Small intestine (tissue), 7 donors: ENCODE data around the gene ASTN1. TPM values are rescaled to one million over a fixed set of nuclear protein-coding genes. Genes with fewer than 3 reads are reported as not detected.

ENCODE experiments used
- DNase-seq, 2 donors: peaks; one replicate each; pipeline versions ENCODE4 v3.0.0 to v3.0.0-alpha.2; 2013
- FAIRE-seq: peaks from 2 replicates; lab custom pipeline; 2012; peaks lifted over from hg19 to GRCh38; lab: Jason Lieb, UNC
- H3K27ac ChIP-seq, 3 donors: one replicate each; pipeline ENCODE4 v1.5.1; 2013; ENCODE audit warnings: low read length in 2 of 3, mild to moderate bottlenecking in 2 of 3, control low read depth in 1 of 3, inconsistent platforms in 1 of 3, low read depth in 1 of 3, moderate library complexity in 1 of 3
- H3K27me3 ChIP-seq, 3 donors: one replicate each; pipeline ENCODE4 v1.6.1; 2013; ENCODE audit warnings: low read length in 3 of 3, inconsistent platforms in 1 of 3; ENCODE audit not compliant: control insufficient read depth in 3 of 3, insufficient read depth in 3 of 3
- H3K36me3 ChIP-seq, 3 donors: one replicate each; pipeline ENCODE4 v1.6.1; 2013; ENCODE audit warnings: low read length in 3 of 3, inconsistent platforms in 1 of 3, low read depth in 1 of 3, mild to moderate bottlenecking in 1 of 3, moderate library complexity in 1 of 3; ENCODE audit not compliant: control insufficient read depth in 3 of 3, insufficient read depth in 2 of 3
- H3K4me1 ChIP-seq, 3 donors: one replicate each; pipeline ENCODE4 v1.6.1; 2013; ENCODE audit warnings: low read length in 2 of 3, inconsistent platforms in 1 of 3, low read depth in 1 of 3, mild to moderate bottlenecking in 1 of 3, moderate library complexity in 1 of 3; ENCODE audit not compliant: control insufficient read depth in 3 of 3, insufficient read depth in 2 of 3
- H3K4me3 ChIP-seq, 3 donors: one replicate each; pipeline ENCODE4 v1.5.1; 2013; ENCODE audit warnings: low read length in 3 of 3, control low read depth in 1 of 3, inconsistent platforms in 1 of 3, low read depth in 1 of 3, mild to moderate bottlenecking in 1 of 3, moderate library complexity in 1 of 3
- H3K9me3 ChIP-seq, 2 donors: one replicate each; pipeline ENCODE4 v1.6.1; 2013; ENCODE audit warnings: low read depth in 1 of 2, low read length in 1 of 2; ENCODE audit not compliant: control insufficient read depth in 2 of 2, insufficient read depth in 1 of 2
- WGBS, 3 donors: extraction: QIAGEN DNeasy Blood & Tissue Kit; methylation state at CpG; one replicate each; pipeline ENCODE4 v1.1.7; 2013; 5-methylcytosine and 5-hydroxymethylcytosine counted together
- polyA plus RNA-seq, 4 donors: library from polyadenylated mRNA; stranded (reverse) in 3 of 4; unstranded in 1 of 4; fragments of 200-250 nt in 3 of 4; fragments of 120-200 nt in 1 of 4; gene quantifications; one replicate each; pipeline versions ENCODE4 v1.2.1 to v1.2.3, GENCODE V29; 2013
- donor health status: healthy with polysubstance abuse.
- donor health status: control.
- donor health status: control.
- donor health status: Bipolar disorder and iron deficiency.
- donor health status: healthy.

ASTN1 gene
- polyA plus RNA-seq, 4 donors: 0.15 to 0.90 TPM; not detected in 2

DNA sequence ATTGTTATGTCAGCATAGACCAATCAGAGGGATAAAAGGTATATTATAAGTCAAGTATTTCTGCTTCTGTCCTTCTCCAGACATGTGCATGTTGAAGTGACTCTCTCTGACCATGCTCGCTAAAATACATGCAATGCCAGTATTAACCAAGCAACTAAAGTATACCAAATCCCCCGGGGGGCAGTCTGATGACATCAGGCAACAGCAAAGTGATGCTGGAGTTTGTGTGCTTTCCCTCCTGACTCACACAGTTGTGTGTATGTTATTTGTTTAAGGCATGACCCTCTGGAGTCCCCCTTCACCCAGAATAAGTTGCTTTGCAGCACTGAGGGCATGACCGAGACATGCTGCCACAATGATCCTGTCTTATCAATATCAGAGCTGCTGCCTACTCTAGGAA is 8.4 kb upstream of the ASTN1 start:
- DNase-seq (no peak), FAIRE-seq (no peak)
- Histone ChIP-seq H3K36me3 (no peaks in the 10 kb centered on the region), H3K4me3 (no peak overlapping the region), H3K9me3 (no peaks in the 10 kb centered on the region), H3K27me3 (peaks cover 0 to 55% (median 22%) of the 10 kb centered on the region in 3 donors), H3K4me1 (no peaks in the 10 kb centered on the region), H3K27ac (no peak overlapping the region)
- WGBS, 3 donors: 65 to 81% (median 73%) methylated on average over 3 of the region's 3 CpGs

DNA sequence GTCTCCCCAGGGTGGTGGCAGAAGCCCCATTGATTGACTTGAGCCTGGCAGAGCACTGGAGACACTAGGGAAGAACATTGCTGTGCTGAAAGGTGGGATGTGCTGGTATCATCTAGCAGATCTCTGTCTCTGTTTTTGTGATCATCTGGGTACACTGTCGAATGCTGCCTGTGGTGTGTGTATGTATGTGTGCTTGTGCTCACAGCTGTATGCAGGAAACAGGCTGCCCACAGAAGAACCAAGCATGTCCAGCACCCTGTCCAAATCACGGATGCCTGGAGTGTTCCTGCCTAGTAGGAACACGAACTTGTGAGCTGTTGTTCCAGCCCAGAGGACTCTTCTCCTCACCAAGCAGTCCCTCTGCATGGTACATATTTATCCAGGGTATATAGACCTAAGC is 7.8 kb upstream of the ASTN1 start:
- 55 to 60% (median 59%) methylated on average over 3 of the region's 3 CpGs for WGBS, 3 donors
- Histone ChIP-seq H3K27ac (no peak overlapping the region), H3K9me3 (no peaks in the 10 kb centered on the region), H3K27me3 (peaks cover 0 to 55% (median 22%) of the 10 kb centered on the region in 3 donors), H3K4me1 (no peaks in the 10 kb centered on the region), H3K4me3 (no peak overlapping the region), H3K36me3 (no peaks in the 10 kb centered on the region)
- FAIRE-seq (no peak), DNase-seq (no peak)

DNA sequence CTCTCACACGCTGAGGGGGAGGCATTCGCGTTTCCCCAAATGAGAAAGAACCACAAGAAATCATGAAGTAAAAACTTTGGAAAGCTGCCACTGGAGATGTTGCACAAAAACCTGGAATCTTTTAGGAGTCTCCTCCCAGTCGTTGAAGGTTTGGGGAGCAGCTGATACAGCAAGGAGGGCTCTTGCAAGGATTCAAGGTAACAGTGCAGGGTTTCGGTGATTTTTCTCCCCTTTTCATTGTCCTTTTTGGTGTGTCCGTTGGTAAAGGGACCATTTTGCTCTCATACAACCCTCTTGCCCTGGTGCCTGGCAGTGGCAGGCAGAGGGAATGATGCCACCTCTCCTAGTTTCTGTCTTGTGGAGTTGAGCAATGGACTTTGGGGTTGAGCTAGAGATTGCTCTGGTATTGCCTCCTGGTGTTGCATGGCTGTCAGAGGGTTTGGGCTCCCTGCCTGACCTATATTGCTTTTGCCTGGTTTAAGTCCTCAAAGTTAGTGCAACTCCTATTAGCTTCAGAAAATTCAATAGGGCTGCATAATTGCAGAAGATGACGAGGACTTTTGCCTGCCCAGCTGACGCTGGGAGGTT is 7.1 kb upstream of the ASTN1 start:
- no peak overlapping the region for H3K4me3 ChIP-seq
- H3K36me3 ChIP-seq: no peaks in the 10 kb centered on the region
- FAIRE-seq (no peak), DNase-seq (no peak)
- peaks cover 0 to 56% (median 22%) of the 10 kb centered on the region in 3 donors for H3K27me3 ChIP-seq
- no peaks in the 10 kb centered on the region for H3K4me1 ChIP-seq
- H3K9me3 ChIP-seq: no peaks in the 10 kb centered on the region
- no peak overlapping the region for H3K27ac ChIP-seq
- WGBS, 3 donors: 14 to 15% (median 15%) methylated on average over 8 of the region's 8 CpGs

DNA sequence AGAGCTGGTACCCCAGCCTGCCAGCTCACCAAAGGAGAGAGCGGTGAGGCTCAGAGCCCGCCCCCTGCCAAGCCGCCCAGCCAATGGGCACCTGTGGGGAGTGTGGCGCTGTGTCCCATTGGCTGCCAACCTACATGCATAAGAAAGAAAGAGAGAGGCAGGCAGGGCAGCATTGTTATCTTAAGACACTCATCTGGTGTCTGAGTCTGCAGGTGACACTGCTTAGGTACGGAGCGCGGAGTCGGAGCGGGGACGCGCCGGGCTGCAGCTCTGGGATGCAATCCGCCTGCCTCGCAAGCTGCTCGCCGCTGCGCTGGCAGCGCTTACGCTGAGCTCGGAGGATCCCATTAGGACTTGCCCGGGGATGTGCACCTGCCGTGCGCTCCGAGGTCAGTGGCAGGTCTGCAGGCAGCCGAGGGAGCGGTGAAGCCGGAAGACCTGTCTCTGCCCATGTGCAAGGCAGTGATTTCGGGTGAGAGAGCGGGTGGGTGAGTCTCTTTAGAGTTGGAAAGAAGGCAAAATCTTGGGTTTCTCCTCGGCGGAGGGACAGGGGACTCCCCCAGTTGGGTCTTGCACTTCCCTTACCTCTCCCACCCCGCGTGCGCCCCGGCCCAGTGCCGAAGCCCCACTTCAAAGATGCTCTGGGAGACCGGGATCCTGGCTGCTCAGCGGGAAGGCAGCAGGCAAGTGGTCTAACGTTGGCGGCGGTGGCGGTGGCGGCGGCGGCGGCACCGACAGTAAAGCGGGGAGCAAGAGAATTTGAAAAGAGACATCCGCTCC is 6.4 kb upstream of the ASTN1 start, which contains the start of gene BRINP2:
TSS of gene BRINP2 (plus strand) at position 203 of the 780 bp plus-strand sequence. CDS start 58,919 bp downstream, outside the sequence.
- Histone ChIP-seq H3K4me3 (peak within 1 kb of the TSS in 1 of 3 donors; percentile 9), H3K9me3 (no peaks in the 10 kb centered on the region), H3K36me3 (no peaks in the 10 kb centered on the region), H3K4me1 (no peaks in the 10 kb centered on the region), H3K27ac (no peak within 1 kb of the TSS), H3K27me3 (peaks cover 0 to 57% (median 22%) of the 10 kb centered on the region in 3 donors)
- DNase-seq: peak; percentile 15 to 36
- 3 to 11% (median 6%) methylated on average over 48 to 49 of the region's 49 CpGs for WGBS, 3 donors
- no peak for FAIRE-seq

DNA sequence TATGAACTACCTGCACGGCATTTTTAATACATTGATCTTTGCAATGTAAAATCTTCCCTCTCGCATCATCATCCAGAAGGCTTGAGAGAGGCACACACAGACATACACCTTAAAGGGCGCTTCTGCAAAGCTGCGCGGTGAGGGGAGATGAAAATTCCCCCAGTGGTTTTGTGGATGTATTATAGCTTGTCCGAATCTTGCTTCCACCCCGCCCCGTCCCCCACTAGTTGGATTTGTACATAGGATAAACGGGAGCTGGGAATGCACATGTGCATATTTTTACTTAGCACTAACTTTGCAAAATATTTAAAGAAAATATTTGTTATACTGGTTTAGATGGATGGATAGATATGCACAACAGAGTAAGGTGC is 542 bp upstream of the ASTN1 start:
- WGBS, 3 donors: 3 to 12% (median 5%) methylated on average over 9 of the region's 9 CpGs
- H3K9me3 ChIP-seq: no peaks in the 10 kb centered on the region
- H3K27me3 ChIP-seq: peaks cover 0 to 44% (median 18%) of the 10 kb centered on the region in 3 donors
- no peak overlapping the region for H3K27ac ChIP-seq
- DNase-seq: no peak
- no peaks in the 10 kb centered on the region for H3K36me3 ChIP-seq
- no peak overlapping the region for H3K4me3 ChIP-seq
- FAIRE-seq: no peak
- no peaks in the 10 kb centered on the region for H3K4me1 ChIP-seq

DNA sequence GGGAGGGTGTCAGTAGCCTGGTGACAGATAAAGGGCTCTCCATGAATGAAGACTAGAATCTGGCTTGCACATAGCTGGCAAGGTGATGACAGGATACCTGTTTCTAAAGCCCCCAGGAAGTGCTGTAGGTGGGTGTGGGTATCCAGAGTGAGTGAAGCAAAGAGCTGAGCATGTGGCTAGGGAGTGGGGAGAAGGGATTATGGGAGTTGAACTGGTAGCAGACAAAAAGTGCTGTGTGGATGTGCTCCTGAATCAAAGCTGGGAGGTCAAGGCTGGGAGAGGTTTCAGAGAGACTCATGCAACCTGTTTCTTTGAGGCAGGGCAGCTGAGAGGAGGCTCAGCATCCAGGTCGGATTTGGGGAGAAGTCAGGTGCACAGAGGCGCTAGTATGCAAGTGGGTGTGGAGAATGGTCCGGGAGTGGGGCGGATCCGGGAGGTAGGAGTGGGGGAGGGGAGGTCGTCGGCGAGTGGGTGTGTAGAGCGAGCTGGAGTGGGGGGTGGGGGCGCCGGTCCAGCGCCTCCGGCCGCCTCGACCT is 600 bp downstream of the ASTN1 start:
- Histone ChIP-seq H3K27me3 (peaks cover 0 to 35% (median 18%) of the 10 kb centered on the region in 3 donors), H3K27ac (no peak overlapping the region), H3K36me3 (no peaks in the 10 kb centered on the region), H3K9me3 (no peaks in the 10 kb centered on the region), H3K4me1 (no peaks in the 10 kb centered on the region), H3K4me3 (peak overlapping the region in 1 of 3 donors; percentile 18)
- FAIRE-seq: no peak
- WGBS, 3 donors: 2 to 12% (median 6%) methylated on average over 11 to 15 of the region's 15 CpGs
- no peak for DNase-seq

DNA sequence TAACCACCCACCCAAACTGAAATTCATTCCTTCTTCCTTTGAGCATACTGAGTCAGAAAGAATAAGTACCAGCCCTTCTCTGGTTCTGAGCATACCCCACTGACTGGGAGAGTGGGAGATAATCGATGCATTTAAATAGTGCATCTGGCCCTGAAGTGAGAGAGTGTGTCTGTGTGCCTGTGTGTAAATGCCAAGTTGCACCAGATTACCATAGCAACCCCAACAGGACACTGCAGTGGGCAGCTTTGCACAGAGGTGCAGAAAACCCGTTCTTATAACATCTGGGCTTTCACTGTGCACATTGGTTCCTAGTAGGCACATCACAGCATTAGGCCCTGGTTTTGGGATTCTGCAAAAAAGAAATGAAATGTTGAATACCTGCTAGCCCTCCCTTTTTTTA is 2.3 kb downstream of the ASTN1 start:
- no peaks in the 10 kb centered on the region for H3K36me3 ChIP-seq
- no peak overlapping the region for H3K4me3 ChIP-seq
- H3K27me3 ChIP-seq: peaks cover 0 to 30% (median 18%) of the 10 kb centered on the region in 3 donors
- FAIRE-seq: no peak
- H3K4me1 ChIP-seq: no peaks in the 10 kb centered on the region
- no peaks in the 10 kb centered on the region for H3K9me3 ChIP-seq
- no peak for DNase-seq
- H3K27ac ChIP-seq: no peak overlapping the region
- 52 to 67% (median 61%) methylated on average over 2 of the region's 2 CpGs for WGBS, 3 donors

DNA sequence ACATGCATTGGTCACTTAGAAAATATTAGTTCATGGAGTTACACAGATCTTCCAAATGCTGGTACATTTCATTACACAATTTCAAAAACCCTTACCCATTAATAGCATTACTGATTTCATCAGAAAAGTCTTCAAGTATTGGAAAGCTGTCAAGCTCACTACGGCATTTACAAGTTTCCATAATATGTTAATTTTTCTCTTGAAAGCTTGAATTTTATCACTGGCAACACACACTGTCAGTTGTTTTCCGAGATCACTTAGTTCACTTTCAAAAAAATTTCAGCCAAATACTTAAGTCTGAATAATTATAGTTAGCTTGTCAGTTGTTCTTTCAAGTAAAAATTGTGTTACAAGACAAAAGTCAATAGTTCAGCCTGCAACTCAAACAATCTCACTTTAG is 18.0 kb downstream of the ASTN1 start:
- H3K4me3 ChIP-seq: no peak overlapping the region
- FAIRE-seq (no peak), DNase-seq (no peak)
- no peaks in the 10 kb centered on the region for H3K36me3 ChIP-seq
- WGBS, 3 donors: 60 to 67% (median 66%) methylated on average over 2 of the region's 2 CpGs
- H3K9me3 ChIP-seq: no peaks in the 10 kb centered on the region
- H3K4me1 ChIP-seq: no peaks in the 10 kb centered on the region
- no peak overlapping the region for H3K27ac ChIP-seq
- no peaks in the 10 kb centered on the region for H3K27me3 ChIP-seq
